Effector CD8-positive, alpha-beta T cell (primary cell): ENCODE data around the gene CSRP2.

ENCODE experiments used
- DNase-seq: peaks from one replicate; lab custom pipeline; 2025; lab: John Stamatoyannopoulos, UW

Gene CSRP2

GRCh38 chr12:76863005-76863670 lies 15.7 kb downstream of the CSRP2 start:
- no peak for DNase-seq

DNA sequence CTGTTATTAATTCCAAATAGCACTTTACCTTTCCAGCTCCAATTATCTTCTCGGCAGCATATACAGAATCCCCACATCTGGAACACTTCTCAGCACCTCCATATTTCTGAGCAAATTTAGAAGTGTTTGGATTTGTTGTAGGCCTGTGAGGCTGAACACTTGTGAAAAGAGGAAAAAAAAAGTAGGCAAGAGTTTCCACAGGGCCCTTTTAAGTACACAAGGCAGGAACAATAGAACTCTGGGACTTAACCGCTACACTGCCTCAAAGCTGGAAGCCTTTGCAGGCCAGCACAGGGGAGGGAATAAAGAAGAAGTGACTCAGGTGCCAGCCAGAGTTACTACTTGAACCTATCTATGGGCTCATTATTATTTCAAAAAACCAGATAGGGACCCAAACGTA lies 18.6 kb downstream of the CSRP2 start:
- no peak for DNase-seq

DNA sequence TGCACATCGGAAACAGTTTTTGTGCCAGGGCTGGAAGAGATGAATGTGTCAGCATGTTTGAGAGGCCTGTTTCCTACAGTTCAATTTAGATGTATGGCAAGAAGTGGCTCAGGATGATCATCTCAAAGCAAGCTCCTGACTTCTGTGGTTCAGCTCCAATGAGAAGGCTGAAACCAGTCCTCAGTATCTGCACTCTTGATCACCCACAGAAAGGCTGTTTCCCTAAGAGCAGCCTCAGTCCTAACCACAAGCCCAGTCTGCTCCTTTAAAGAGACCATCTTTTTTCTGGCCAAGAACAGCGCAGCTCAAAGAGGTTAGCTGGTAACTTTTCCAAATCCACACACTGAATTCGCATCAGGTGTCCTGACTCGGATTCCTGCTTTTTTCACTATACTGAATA lies 19.2 kb downstream of the CSRP2 start:
- no peak for DNase-seq

GRCh38 chr12:76856018-76856644 lies 22.7 kb downstream of the CSRP2 start:
- no peak for DNase-seq

GRCh38 chr12:76855271-76855670 lies 23.5 kb downstream of the CSRP2 start:
- DNase-seq = no peak

DNA sequence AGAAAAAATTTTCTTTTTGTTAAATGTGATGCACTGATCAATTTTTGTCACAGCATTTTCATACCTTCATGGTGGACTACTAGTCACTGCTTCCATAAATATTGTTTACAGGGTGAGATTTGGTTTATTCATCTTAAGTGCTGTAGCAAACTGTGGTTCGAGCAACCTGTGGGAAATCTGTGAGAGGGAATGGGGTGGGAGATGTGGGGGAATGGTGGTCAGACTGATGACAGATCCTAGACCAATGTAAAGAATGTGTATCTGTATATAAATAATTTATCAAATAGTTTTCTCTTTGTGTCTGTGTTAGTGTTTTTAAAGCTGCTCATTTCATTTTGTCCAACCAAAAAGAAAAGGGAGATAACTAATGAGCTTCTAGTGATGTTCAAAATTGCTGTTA lies 26.7 kb downstream of the CSRP2 start:
- no peak for DNase-seq

GRCh38 chr12:76848132-76848531 lies 30.7 kb downstream of the CSRP2 start:
- no peak for DNase-seq

DNA sequence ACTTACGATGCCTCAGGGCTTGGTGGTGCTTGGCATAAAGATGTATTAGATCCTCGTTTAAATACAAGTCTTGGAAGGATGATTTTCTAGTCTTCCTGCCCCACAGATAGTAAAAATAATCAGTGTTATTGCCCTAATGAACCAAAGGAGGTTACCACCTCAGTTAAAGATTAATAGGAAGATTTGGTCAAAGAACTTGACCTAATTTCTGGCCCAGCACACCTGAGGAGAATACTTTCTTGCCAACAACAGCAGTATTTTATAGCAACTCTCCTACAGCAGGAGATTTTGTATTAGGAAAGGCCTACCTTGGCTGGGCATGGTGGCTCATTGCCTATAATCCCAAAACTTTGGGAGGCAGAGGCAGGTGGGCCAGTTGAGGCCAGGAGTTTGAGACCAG lies 31.6 kb downstream of the CSRP2 start:
- no peak for DNase-seq

GRCh38 chr12:76836633-76837032 lies 42.2 kb downstream of the CSRP2 start:
- DNase-seq = no peak

- no peak for DNase-seq
Measured at GRCh38 chr12:76830436-76830835, 48.4 kb downstream of the CSRP2 start.

DNA sequence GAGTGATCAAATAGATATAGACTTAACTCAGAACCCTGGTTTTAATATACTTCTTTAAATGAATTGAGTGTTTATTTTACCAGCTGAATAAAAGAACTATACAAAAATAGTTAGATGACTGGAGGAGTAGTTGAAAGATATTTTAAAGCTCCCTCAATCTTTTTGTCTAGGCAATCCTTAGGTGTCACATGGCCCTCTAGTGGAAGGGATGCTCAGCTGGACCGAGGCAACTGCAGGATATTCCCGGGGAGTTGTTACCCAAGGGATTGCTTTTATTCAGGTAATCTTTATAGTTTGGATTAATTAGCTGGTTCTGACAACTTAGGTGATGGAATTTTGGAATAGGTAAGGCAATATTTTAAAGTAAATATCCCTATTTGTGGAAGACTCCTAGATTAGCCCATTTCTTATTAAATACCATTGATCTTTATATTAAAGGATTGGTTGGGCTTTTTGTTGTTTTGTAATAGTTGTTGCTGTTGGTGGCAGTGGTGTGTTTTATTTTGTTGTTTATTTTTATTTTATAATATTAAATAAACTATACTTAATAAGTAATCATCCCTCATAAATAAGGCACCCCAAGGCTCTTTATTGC lies 57.8 kb downstream of the CSRP2 start:
- no peak for DNase-seq

- DNase-seq = no peak
Measured at GRCh38 chr12:76813972-76814371, 64.8 kb downstream of the CSRP2 start.

DNA sequence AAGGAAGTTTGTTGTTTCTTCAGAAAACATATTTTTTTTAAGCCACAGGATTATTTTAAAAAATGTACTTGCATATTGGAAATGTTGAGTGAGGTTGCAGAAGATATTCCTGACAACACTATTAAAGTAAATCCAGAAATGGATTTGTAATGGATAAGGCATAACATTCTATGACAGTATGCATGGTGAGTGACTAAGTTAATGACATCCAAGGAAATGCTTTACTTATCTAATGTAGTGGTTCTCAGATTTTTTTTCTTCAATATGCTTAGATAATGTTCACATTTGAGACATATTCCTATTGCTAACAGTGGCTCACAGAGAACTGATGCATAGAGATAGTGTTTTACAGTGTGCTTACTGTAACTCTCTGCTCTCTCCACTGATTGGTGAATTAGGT lies 65.6 kb downstream of the CSRP2 start:
- DNase-seq = no peak

- no peak for DNase-seq
Measured at GRCh38 chr12:76811976-76812375, 66.8 kb downstream of the CSRP2 start.

DNA sequence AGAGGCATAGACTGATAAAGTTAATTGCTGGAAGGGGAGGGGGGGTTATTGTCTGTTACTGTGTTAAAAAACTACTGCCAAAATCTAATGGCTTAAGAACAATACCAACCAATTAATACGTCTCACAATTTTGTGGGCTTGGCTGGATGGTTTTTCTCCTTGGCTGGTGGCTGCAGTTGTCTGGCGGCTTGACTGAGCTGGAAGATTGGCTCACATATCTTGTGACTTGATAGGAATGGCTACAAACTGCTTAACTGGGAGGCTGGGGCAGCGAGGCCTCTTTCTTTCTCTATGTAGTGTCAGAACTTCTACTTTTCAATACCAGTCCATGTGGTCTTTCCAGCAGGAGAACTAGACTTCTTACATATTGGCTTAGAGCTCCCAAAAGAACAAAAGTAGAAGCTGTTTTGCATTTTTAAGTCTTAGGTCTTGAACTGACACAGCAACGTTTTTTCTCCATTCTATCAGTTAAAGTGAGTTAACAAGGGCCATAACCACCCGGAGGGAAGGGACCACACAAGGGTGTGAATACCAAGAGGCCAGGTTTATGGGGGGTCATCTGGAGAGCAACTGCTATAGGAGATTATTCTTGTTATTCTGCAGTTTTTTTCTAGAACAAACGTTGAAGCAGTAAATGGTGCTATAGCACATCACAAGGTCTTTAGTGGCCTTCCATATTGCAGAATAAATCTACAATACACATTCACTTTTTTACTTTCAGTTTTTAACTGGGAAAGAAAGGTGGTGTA lies 68.0 kb downstream of the CSRP2 start:
- DNase-seq = no peak
